ENCODE measurements around the gene ZC3H14.

Gene ZC3H14

DNA sequence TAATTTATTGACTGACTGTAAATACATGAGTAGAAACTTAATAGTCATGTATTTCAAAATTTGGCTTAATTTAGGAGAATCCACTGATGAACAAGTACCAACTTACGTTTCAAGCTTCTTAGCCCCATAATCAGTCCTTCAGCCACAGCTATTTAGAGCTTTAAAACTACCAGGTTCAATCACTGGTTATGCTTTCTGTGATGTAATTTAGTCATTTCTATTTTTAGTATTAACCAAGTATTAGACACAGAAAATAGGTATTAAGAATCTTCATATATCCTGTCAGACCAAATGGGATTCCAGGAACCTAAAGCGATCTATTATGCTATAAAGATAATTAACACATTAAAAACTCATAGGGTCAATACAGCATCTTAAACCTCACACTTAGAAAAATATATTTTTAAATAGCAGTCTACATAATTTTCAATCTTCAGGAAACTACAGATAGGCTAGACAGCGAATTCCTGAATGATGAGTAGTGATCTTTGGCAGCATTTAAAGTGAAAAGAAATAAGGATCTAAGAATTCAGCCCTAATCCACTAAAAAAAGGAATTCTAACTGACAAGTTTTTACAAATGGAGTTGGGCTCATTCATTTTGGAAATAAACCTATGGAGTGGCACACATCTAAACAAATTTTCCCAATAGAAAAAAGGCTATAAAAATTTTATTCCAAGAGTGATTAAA, 51.5 kb downstream of the ZC3H14 start:
- TF ChIP-seq, protein P1, sequence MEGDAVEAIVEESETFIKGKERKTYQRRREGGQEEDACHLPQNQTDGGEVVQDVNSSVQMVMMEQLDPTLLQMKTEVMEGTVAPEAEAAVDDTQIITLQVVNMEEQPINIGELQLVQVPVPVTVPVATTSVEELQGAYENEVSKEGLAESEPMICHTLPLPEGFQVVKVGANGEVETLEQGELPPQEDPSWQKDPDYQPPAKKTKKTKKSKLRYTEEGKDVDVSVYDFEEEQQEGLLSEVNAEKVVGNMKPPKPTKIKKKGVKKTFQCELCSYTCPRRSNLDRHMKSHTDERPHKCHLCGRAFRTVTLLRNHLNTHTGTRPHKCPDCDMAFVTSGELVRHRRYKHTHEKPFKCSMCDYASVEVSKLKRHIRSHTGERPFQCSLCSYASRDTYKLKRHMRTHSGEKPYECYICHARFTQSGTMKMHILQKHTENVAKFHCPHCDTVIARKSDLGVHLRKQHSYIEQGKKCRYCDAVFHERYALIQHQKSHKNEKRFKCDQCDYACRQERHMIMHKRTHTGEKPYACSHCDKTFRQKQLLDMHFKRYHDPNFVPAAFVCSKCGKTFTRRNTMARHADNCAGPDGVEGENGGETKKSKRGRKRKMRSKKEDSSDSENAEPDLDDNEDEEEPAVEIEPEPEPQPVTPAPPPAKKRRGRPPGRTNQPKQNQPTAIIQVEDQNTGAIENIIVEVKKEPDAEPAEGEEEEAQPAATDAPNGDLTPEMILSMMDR (IDR thresholded peaks at IDR 0.05; ENCODE audit: insufficient read depth, missing control alignments) = no peak
- DNase-seq (ENCODE audit: insufficient read length, low spot score) (no peak), FAIRE-seq (no peak)

DNA sequence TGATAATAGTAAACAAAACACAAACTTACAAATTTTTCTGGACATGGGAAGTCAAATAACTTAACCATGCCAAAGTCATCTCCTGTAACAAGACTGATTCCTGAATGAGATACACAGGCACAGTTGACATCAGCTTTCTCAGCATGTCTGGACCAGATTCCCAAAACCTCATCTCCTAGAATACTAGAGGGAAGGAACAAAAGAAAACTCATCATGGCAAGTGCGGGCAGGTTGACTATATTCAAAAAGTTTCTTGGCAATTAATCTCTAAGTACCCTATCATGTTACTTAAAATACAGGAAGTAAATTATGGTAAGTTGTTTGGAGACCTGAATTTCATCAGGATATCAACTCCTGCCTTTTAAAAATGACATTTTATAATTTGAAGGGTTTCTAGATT, 53.9 kb downstream of the ZC3H14 start:
- FAIRE-seq = no peak
- no peak for DNase-seq (ENCODE audit: insufficient read length, low spot score)
- TF ChIP-seq, protein P1 (IDR thresholded peaks at IDR 0.05; ENCODE audit: insufficient read depth, missing control alignments) = no peak

DNA sequence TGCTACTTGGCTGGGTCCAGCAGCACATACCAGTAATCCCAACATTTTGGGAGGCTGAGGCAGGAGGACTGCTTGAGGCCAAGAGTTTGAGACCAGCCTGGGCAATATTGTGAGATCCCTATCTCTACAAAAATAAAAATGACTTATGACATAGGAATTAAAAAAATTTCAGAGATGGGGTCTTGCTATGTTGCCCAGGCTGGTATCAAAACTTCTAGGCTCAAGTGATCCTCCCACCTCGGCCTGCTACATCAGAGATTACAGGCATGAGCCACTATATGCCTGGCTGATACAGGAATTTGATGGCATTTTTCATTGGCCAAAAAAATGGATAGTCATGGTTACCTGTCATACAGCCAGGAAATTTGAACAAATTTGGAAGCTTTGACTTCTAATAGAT, 54.6 kb downstream of the ZC3H14 start:
- TF ChIP-seq, protein P1 (IDR thresholded peaks at IDR 0.05; ENCODE audit: insufficient read depth, missing control alignments) = no peak
- no peak for FAIRE-seq
- DNase-seq (ENCODE audit: insufficient read length, low spot score) = no peak

DNA sequence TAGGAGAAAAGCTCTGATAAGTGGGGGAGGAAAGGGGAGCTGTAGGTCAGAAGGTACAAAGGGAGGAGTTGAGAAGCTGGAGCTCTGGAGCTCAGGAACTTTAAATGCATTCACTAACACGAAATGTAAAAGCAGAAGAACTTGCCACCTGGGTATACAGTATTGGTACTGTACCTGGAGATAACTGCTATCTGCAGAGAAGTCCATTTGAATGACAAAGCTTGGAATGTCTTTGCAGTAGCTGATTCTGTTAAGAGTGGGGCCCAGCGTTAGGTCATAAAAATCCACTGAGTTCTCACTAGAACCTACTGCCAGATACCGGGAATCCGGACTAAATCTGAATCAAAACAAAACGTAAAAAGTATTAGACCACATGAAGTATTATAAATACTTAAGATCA, 55.6 kb downstream of the ZC3H14 start:
- FAIRE-seq = no peak
- no peak for DNase-seq (ENCODE audit: insufficient read length, low spot score)
- TF ChIP-seq, protein P1 (IDR thresholded peaks at IDR 0.05; ENCODE audit: insufficient read depth, missing control alignments) = no peak

DNA sequence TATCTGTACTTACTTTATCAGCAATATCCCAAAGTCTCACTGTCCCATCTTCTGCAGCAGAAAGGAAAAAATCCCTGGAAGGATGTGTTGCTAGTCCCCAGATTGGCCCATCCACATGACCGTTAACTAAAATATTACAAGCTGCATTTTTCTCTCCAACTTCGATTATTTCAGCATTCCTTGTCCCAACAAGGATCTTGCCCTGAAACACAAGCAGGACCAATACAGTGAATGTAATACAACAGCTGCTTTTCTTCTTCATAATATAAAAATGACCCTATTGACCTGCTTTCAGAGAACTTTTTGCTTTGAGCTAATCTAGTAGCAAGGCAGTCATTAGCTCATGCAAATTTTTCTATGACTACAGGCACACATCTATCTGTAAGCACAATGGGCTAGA, 58.3 kb downstream of the ZC3H14 start:
- TF ChIP-seq, protein P1 (IDR thresholded peaks at IDR 0.05; ENCODE audit: insufficient read depth, missing control alignments) = no peak
- DNase-seq (ENCODE audit: insufficient read length, low spot score) (no peak), FAIRE-seq (no peak)

DNA sequence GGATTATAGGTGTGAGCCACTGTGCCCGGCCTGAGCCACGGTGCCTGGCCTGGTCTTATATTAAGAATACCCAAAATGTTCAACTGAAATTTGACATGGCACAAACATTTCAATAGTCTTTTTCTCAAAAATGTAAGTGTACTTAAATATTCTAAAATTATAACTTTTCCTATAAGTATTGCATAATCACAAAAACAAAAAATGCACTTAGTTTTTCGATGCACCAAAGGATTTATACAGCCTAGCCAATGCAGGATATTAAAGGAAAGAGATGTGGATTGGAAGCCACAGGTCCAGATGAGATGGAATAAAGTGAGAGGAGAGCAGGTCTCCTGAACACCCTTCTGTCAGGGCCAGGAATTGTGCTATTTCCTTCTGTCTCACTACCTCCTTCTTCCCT, 62.8 kb downstream of the ZC3H14 start:
- FAIRE-seq = no peak
- TF ChIP-seq, protein P1 (IDR thresholded peaks at IDR 0.05; ENCODE audit: insufficient read depth, missing control alignments) = no peak

DNA sequence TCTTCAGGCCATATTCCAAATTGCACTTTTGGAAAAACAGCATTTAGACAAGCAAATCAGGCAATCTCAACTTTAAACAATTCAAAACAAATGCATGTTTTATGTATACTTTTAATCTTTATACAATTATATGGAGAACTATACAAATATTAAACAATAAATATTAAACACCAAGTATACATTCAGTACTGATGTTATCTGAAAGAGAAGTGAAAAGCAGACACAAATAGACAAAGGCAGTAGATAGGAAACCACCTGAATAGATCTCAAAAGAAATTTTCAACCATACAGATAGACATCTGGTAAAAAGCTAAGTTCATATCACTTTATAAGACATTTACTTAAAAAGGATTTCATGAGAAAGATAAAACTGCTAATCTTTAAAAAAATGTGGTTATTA, 65.2 kb downstream of the ZC3H14 start:
- TF ChIP-seq, protein P1 (IDR thresholded peaks at IDR 0.05; ENCODE audit: insufficient read depth, missing control alignments) = no peak
- DNase-seq (ENCODE audit: insufficient read length, low spot score) = no peak
- FAIRE-seq = no peak

More for the DNA sequence above, 62.8 kb downstream of the ZC3H14 start:
- DNase-seq (ENCODE audit: insufficient read length, low spot score) = no peak

All from D721Med (cell line).